ENCODE measurements around the gene AKAP7.
"Not testable (repeated sequence)": the region's sequence is repeated elsewhere in the genome, so short reads cannot be mapped to it uniquely, and the experiment has no call there.

AKAP7 gene

GRCh38 chr6:131135244-131136020, at the start of gene AKAP7:
TSS of gene AKAP7 (plus strand) at chr6:131135467. CDS start at chr6:131135764, 297 bp downstream.
- DNase-seq = peak; percentile 91

- DNase-seq = not testable (repeated sequence)
Measured at GRCh38 chr6:131090339-131090738, 44.9 kb upstream of the AKAP7 start.

DNA sequence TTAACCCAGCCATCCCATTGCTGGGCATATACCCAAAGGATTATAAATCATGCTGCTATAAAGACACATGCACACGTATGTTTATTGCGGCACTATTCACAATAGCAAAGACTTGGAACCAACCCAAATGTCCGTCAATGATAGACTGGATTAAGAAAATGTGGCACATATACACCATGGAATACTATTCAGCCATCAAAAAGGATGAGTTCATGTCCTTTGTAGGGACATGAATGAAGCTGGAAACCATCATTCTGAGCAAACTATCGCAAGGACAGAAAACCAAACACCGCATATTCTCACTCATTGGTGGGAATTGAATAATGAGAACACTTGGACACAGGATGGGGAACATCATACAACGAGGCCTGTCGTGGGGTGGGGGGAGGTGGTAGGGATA, 43.3 kb upstream of the AKAP7 start:
- not testable (repeated sequence) for DNase-seq

DNA sequence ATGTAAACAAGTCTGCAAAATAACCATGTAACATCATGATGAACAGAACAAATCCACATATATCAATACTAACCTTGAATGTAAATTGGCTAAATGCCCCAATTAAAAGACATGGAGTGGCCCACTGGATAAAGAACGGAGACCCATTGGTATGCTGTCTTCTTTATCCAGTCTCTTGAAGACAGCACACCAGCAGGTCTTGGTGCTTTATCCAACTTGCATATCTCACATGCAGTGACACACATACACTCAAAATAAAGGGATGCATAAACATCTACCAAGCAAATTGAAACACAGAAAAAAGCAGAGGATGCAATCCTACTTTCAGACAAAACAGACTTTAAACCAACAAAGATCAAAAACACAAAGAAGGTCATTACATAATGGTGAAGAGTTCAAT, 41.9 kb upstream of the AKAP7 start:
- DNase-seq = no peak

- no peak for DNase-seq
Measured at GRCh38 chr6:131096786-131097185, 38.5 kb upstream of the AKAP7 start.

GRCh38 chr6:131101911-131102680, 33.2 kb upstream of the AKAP7 start:
- DNase-seq = no peak

- DNase-seq = no peak
Measured at GRCh38 chr6:131103296-131103695, 32.0 kb upstream of the AKAP7 start.

DNA sequence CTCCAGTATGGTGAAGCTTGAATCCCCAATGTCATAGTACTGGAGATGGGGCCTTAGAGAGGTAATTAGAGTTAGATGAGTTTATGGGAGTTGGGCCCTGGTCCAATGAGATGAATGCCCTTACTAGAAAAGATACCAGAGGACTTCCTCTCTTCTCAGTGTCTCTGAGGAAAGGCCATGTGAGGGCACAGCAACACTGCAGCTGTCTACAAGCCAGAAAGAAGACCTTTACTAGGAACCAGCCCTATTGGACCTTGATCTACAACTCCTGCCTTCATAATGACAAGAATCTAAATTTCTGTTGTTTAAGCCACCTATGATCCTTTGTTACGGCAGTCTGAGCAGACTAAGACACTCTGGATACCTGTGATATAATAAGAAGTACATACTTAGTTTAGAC, 31.4 kb upstream of the AKAP7 start:
- no peak for DNase-seq

DNA sequence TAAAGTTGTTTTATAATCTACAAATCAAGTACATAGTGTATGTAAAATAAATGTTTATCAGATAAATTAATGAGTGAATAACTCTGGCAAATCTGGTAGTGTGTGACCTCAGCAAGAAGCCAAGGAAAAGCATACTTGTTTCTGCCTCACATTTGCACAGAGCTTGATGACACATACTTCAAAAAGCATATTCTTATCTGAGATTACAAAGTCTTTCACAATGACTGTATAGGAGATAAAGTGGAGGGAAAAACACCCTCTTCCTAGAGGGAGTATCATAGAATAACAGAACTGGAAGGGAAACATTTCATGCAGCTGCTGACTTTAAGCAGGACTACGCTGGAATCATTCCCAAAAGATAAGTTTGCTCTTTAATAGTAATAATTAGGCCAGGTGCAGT, 28.1 kb upstream of the AKAP7 start:
- DNase-seq = no peak

- no peak for DNase-seq
Measured at GRCh38 chr6:131112249-131112648, 23.0 kb upstream of the AKAP7 start.

DNA sequence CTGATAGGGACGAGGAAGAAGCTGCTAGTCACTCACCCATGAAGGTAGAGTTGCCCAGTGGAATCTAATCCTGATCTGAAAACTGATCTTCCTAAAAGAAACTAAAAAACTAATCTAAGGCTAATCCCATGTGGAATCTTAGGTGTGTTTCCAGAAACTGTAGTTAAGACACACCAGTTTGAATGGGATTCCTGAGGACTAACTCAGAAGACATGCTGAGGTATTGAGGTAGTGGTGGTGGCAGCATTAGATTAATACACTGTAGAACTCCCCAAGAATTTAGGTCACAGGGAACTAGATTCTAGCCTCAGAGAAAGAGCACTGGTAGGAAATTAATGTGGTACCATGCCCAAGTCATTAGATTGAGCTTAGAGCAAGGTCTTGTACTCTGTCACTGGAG, 19.6 kb upstream of the AKAP7 start:
- DNase-seq = no peak

GRCh38 chr6:131116321-131116720, 18.9 kb upstream of the AKAP7 start:
- no peak for DNase-seq

- no peak for DNase-seq
Measured at GRCh38 chr6:131116755-131117360, 18.4 kb upstream of the AKAP7 start.

- no peak for DNase-seq
Measured at GRCh38 chr6:131117878-131118277, 17.4 kb upstream of the AKAP7 start.

DNA sequence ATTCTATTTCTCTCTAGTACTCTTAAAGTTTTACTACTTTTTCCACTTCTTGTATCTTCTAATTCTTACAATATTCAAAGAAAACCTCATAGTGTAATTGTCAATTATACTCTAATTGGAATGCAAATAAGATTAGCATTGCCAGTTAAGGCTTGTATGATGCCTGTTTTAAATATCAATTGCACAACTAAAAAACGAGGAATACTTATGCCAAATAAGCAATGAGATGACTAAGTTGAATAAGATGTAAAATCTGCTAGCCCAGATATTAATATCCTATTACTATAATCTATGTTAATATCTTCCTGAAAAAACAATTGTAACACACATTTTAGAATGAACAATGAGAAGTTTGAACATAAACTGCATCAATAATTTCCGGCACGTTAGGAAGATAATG, 13.3 kb upstream of the AKAP7 start:
- no peak for DNase-seq

- DNase-seq = no peak
Measured at GRCh38 chr6:131122516-131122915, 12.8 kb upstream of the AKAP7 start.

GRCh38 chr6:131124336-131125071, 10.8 kb upstream of the AKAP7 start:
- DNase-seq = no peak

GRCh38 chr6:131125431-131125830, 9.8 kb upstream of the AKAP7 start:
- DNase-seq = no peak

GRCh38 chr6:131129689-131130553, 5.3 kb upstream of the AKAP7 start:
- no peak for DNase-seq

DNA sequence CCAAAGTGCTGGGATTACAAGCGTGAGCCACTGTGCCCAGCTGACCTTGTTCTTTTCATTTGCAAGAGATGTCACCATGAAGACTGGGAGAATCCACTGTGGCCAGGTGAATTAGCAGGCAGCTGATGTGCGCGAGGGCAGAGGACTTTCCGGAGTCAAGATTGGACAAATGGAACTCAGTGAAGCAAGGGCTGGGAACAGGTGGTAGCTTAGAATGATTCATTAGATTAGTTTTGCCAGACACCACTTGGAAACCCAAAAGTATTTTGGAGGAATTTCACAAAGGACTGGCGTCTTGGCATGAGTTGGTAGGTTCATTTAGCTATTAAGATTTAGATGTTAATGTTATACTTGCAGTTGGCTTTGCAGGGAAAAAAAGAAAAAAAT, 4.7 kb upstream of the AKAP7 start:
- DNase-seq = no peak

- DNase-seq = no peak
Measured at GRCh38 chr6:131132360-131132759, 2.9 kb upstream of the AKAP7 start.
